AG09319 (cell line): ENCODE measurements around the gene MMGT1.

ENCODE experiments used
- DNase-seq: peaks from one replicate; pipeline ENCODE4 v3.0.0-alpha.2; 2010; ENCODE audit warnings: low read depth; ENCODE audit errors: extremely low read depth
- CTCF ChIP-seq: IDR thresholded peaks from 2 replicates; pipeline ENCODE4 v1.5.1; 2011; ENCODE audit warnings: low read depth, mild to moderate bottlenecking, inconsistent platforms, low read length, moderate library complexity

The MMGT1 gene

GRCh38 chrX:135977611-135978010 lies 3.8 kb upstream of the MMGT1 start:
- peak; percentile 27 for DNase-seq
- no peak for TF ChIP-seq CTCF

GRCh38 chrX:135975421-135975820 lies 1.6 kb upstream of the MMGT1 start:
- TF ChIP-seq CTCF, result no peak
- DNase-seq, result no peak

GRCh38 chrX:135974279-135974856 lies 580 bp upstream of the MMGT1 start:
- DNase-seq, result peak; percentile 41
- TF ChIP-seq CTCF, result no peak

- no peak for DNase-seq
- TF ChIP-seq CTCF, result no peak; the same call in 1 of the 2 replicates
These were observed 702 bp downstream of the MMGT1 start for GRCh38 chrX:135973025-135973547.

GRCh38 chrX:135951291-135951690 lies 22.5 kb downstream of the MMGT1 start:
- TF ChIP-seq CTCF, result no peak
- DNase-seq, result no peak

- no peak for DNase-seq
- no peak for TF ChIP-seq CTCF
These were observed 29.3 kb downstream of the MMGT1 start for GRCh38 chrX:135944486-135944885.

GRCh38 chrX:135931644-135932487 lies 41.9 kb downstream of the MMGT1 start:
- peak; percentile 1 for DNase-seq
- TF ChIP-seq CTCF, result peak; percentile 76
